ENCODE measurements around the gene KIAA1217. TPM values are rescaled to one million over a fixed set of nuclear protein-coding genes. Genes with fewer than 3 reads are reported as not detected.

The KIAA1217 gene
- polyA plus RNA-seq, 2 of the 4 experiments (the other 2 are of a cell fraction), result 1.5 to 2.7 TPM

DNA sequence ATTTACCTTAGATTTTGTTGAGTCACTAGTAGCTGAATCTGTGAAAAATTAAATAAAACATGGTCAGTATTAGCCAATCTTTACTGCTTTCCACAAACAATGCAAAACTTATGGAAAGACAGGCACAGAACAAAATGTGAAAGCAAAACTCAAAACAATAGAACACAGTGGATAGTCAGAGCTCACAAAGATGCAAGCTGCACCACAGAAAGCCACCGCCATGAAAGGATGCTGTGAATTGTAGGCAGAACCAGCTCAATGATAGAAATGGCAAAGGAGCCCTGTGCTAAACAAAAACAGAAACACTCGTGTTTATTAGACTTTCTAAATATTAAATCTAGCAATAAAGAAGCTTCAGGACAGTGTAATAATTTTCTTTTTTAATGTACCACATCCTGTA is 380.3 kb downstream of the KIAA1217 start (continued):
- TF ChIP-seq, protein P1, sequence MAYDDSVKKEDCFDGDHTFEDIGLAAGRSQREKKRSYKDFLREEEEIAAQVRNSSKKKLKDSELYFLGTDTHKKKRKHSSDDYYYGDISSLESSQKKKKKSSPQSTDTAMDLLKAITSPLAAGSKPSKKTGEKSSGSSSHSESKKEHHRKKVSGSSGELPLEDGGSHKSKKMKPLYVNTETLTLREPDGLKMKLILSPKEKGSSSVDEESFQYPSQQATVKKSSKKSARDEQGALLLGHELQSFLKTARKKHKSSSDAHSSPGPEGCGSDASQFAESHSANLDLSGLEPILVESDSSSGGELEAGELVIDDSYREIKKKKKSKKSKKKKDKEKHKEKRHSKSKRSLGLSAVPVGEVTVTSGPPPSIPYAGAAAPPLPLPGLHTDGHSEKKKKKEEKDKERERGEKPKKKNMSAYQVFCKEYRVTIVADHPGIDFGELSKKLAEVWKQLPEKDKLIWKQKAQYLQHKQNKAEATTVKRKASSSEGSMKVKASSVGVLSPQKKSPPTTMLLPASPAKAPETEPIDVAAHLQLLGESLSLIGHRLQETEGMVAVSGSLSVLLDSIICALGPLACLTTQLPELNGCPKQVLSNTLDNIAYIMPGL (CRISPR knock-in tag; IDR thresholded peaks at IDR 0.05; ENCODE audit: borderline replicate concordance), result no peak

DNA sequence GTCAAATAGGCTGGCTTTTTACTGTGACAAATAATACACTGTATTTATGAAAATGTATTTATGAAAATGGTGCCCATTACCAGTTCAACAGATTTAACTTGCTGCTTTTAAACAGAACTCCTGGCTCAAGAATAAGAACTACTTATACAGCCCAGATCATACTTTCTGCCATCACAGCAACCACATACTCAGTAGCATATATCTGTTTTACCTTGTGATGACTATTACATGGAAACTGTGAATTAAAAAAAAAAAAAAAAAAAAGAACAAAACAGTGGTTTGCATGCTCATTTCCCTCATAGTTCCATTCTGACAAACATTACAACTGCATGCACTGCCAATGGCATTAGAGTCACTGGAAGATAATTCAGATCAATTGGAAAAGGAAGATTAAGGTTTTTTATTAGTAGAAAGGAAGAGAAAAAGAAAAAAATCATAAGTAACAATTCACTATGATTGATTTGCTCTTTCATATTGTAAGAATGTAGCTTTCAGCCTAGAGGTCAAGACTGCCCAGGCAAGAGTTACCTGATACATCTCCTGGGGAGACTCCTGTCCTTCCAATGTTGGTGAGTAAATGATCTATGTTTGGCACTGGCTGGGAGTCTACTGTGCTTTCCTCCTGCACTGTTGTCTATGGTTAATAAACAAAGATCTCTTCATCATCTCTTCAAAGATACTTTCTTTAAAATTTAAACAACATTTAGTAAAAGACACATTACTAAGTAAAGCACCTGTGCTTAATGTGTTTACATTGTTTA is 381.9 kb downstream of the KIAA1217 start:
- ChIA-PET POLR2A (no interaction called here), CTCF (no interaction called here)
- TF ChIP-seq MAFK (IDR thresholded peaks at IDR 0.05; ENCODE audit: partially characterized antibody) (no peak), NR3C1 (IDR thresholded peaks at IDR 0.05) (no peak), GATA3 (IDR thresholded peaks at IDR 0.05; ENCODE audit: borderline replicate concordance) (no peak)
- TF ChIP-seq, protein P2, sequence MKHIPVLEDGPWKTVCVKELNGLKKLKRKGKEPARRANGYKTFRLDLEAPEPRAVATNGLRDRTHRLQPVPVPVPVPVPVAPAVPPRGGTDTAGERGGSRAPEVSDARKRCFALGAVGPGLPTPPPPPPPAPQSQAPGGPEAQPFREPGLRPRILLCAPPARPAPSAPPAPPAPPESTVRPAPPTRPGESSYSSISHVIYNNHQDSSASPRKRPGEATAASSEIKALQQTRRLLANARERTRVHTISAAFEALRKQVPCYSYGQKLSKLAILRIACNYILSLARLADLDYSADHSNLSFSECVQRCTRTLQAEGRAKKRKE (CRISPR knock-in tag; IDR thresholded peaks at IDR 0.05; ENCODE audit: low read depth), result no peak
- H3K4me2 ChIP-seq, result no peak overlapping the region
- no peak for ATAC-seq
- DNase-seq (ENCODE audit: low read depth in 1 of 2, low spot score in 1 of 2), result no peak
- no peak for FAIRE-seq
- no peak overlapping the region for H3K27ac ChIP-seq
- no peaks in the 10 kb centered on the region for H3K4me1 ChIP-seq
- no peak overlapping the region for H3K4me3 ChIP-seq
- H3K9me3 ChIP-seq, result no peaks in the 10 kb centered on the region

DNA sequence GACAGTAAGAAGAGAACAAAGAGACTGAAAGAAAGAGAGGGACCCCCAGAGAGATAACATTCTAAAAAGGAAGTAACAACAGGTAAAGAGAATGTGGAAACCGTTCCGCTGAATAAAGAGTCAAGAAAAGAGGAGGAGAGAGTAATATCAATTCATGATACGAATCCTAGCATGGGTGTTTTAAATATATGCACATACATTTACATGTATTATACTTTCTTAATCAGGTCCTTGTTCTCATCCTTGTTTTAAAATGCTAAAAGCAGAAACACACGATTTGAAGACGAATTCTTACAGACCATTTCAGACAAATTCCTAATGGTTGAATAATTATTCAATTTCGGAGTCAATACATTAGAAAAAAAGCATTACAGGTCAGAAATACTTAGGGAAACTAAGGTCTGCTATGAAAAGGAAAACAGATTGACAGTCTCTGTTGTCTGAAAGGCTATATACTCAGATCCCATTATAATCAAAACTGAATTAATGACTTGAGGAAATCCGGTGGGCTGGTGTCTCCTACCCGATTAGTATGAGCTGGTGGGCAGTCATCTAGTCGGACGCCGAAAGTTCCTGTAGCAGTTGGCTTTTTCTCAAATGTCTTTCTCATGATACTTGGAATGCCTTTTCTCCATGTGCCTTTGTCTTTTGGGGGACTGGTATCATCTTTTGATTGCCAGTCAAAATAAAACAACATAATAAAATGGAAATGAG is 387.4 kb downstream of the KIAA1217 start:
- H3K4me1 ChIP-seq, result no peaks in the 10 kb centered on the region
- no peak overlapping the region for H3K27ac ChIP-seq
- 94% methylated on average over 11 of the region's 11 CpGs for WGBS (ENCODE audit: missing lambda C conversion rate)
- no peak for ATAC-seq
- H3K4me2 ChIP-seq, result no peak overlapping the region
- FAIRE-seq, result no peak
- DNase-seq (ENCODE audit: low read depth in 1 of 2, low spot score in 1 of 2), result no peak
- ChIA-PET CTCF (interaction anchor here (3.8 kb wide), 1 partner anchor 22 kb away, joined by 11 read pairs; no protein-coding TSS in a partner anchor), POLR2A (no interaction called here)
- no peak overlapping the region for H3K4me3 ChIP-seq
- no peaks in the 10 kb centered on the region for H3K9me3 ChIP-seq
- TF ChIP-seq, protein P3, sequence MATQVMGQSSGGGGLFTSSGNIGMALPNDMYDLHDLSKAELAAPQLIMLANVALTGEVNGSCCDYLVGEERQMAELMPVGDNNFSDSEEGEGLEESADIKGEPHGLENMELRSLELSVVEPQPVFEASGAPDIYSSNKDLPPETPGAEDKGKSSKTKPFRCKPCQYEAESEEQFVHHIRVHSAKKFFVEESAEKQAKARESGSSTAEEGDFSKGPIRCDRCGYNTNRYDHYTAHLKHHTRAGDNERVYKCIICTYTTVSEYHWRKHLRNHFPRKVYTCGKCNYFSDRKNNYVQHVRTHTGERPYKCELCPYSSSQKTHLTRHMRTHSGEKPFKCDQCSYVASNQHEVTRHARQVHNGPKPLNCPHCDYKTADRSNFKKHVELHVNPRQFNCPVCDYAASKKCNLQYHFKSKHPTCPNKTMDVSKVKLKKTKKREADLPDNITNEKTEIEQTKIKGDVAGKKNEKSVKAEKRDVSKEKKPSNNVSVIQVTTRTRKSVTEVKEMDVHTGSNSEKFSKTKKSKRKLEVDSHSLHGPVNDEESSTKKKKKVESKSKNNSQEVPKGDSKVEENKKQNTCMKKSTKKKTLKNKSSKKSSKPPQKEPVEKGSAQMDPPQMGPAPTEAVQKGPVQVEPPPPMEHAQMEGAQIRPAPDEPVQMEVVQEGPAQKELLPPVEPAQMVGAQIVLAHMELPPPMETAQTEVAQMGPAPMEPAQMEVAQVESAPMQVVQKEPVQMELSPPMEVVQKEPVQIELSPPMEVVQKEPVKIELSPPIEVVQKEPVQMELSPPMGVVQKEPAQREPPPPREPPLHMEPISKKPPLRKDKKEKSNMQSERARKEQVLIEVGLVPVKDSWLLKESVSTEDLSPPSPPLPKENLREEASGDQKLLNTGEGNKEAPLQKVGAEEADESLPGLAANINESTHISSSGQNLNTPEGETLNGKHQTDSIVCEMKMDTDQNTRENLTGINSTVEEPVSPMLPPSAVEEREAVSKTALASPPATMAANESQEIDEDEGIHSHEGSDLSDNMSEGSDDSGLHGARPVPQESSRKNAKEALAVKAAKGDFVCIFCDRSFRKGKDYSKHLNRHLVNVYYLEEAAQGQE (IDR thresholded peaks at IDR 0.05), result no peak
- TF ChIP-seq, protein P4, sequence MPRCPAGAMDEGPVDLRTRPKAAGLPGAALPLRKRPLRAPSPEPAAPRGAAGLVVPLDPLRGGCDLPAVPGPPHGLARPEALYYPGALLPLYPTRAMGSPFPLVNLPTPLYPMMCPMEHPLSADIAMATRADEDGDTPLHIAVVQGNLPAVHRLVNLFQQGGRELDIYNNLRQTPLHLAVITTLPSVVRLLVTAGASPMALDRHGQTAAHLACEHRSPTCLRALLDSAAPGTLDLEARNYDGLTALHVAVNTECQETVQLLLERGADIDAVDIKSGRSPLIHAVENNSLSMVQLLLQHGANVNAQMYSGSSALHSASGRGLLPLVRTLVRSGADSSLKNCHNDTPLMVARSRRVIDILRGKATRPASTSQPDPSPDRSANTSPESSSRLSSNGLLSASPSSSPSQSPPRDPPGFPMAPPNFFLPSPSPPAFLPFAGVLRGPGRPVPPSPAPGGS (IDR thresholded peaks at IDR 0.05), result no peak
- no peak for TF ChIP-seq NPAS2 (CRISPR knock-in tag; IDR thresholded peaks at IDR 0.05; ENCODE audit: borderline replicate concordance)
- TF ChIP-seq, protein P5, sequence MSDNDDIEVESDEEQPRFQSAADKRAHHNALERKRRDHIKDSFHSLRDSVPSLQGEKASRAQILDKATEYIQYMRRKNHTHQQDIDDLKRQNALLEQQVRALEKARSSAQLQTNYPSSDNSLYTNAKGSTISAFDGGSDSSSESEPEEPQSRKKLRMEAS (IDR thresholded peaks at IDR 0.05), result no peak
- TF ChIP-seq, protein P6, sequence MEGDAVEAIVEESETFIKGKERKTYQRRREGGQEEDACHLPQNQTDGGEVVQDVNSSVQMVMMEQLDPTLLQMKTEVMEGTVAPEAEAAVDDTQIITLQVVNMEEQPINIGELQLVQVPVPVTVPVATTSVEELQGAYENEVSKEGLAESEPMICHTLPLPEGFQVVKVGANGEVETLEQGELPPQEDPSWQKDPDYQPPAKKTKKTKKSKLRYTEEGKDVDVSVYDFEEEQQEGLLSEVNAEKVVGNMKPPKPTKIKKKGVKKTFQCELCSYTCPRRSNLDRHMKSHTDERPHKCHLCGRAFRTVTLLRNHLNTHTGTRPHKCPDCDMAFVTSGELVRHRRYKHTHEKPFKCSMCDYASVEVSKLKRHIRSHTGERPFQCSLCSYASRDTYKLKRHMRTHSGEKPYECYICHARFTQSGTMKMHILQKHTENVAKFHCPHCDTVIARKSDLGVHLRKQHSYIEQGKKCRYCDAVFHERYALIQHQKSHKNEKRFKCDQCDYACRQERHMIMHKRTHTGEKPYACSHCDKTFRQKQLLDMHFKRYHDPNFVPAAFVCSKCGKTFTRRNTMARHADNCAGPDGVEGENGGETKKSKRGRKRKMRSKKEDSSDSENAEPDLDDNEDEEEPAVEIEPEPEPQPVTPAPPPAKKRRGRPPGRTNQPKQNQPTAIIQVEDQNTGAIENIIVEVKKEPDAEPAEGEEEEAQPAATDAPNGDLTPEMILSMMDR (IDR thresholded peaks at IDR 0.05), result no peak
- no peak for TF ChIP-seq RCOR1 (IDR thresholded peaks at IDR 0.05; ENCODE audit: low read depth, low read length)
- no peak for TF ChIP-seq SMC3 (IDR thresholded peaks at IDR 0.05)
- TF ChIP-seq RFX5 (IDR thresholded peaks at IDR 0.05), result no peak
- no peak for TF ChIP-seq JUN (IDR thresholded peaks at IDR 0.05)
- no peak for TF ChIP-seq HOXB13 (CRISPR knock-in tag; IDR thresholded peaks at IDR 0.05; ENCODE audit: low read depth)
- TF ChIP-seq ZC3H11A (IDR thresholded peaks at IDR 0.05), result no peak
- no peak for TF ChIP-seq BHLHE40 (IDR thresholded peaks at IDR 0.05; ENCODE audit: low read depth, low read length)
- TF ChIP-seq ZSCAN20 (CRISPR knock-in tag; IDR thresholded peaks at IDR 0.05), result no peak
- TF ChIP-seq RNF2 (IDR thresholded peaks at IDR 0.05; ENCODE audit: borderline replicate concordance, low read depth), result no peak
- no peak for TF ChIP-seq POLR2A (IDR thresholded peaks at IDR 0.05; ENCODE audit: low read length)
- no peak for TF ChIP-seq ZFP36 (IDR thresholded peaks at IDR 0.05; ENCODE audit: borderline replicate concordance, partially characterized antibody)
- TF ChIP-seq, protein P7, sequence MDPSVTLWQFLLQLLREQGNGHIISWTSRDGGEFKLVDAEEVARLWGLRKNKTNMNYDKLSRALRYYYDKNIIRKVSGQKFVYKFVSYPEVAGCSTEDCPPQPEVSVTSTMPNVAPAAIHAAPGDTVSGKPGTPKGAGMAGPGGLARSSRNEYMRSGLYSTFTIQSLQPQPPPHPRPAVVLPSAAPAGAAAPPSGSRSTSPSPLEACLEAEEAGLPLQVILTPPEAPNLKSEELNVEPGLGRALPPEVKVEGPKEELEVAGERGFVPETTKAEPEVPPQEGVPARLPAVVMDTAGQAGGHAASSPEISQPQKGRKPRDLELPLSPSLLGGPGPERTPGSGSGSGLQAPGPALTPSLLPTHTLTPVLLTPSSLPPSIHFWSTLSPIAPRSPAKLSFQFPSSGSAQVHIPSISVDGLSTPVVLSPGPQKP (IDR thresholded peaks at IDR 0.05; ENCODE audit: low read depth, low read length), result no peak
- TF ChIP-seq ESRRA (IDR thresholded peaks at IDR 0.05; ENCODE audit: borderline replicate concordance, low read length), result no peak
